Embryonic facial prominence (tissue), 1 donor: ENCODE measurements around the gene PPP2R2B.

Experiments used
- DNase-seq: peaks from one replicate; pipeline ENCODE4 v3.0.0-alpha.2; 2016; ENCODE audit errors: extremely low spot score

The PPP2R2B gene

DNA sequence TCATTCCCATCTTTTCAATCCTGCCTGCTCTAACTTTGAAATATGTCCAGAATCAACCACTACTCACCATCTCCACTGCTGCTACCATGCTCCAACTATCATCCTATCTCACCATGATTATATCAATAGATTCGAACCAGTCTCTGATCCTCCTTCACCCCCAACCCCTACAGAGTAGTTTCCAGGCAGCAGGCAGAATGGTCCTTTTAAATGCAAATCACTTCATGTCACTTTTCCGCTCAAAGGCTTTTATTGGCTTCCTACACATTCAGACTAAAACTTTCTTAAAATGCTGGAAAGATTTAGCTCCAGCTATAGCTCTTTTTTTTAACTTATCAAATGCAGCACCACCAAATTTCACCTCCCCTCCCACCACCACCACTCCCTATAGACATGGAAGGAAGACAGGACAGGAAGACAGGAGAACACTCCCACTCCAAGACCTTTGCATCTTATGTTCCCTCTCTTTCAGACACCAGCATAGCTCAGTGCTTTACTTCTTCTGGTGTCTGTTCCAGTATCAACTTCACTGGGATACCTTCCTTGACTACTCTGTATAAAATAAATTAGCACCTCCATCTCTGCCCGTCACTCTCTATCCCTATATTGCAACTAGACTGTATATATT lies 9.9 kb upstream of the PPP2R2B start:
- DNase-seq: no peak

- no peak for DNase-seq
Measured at GRCh38 chr5:146884066-146884626, 5.6 kb upstream of the PPP2R2B start.

DNA sequence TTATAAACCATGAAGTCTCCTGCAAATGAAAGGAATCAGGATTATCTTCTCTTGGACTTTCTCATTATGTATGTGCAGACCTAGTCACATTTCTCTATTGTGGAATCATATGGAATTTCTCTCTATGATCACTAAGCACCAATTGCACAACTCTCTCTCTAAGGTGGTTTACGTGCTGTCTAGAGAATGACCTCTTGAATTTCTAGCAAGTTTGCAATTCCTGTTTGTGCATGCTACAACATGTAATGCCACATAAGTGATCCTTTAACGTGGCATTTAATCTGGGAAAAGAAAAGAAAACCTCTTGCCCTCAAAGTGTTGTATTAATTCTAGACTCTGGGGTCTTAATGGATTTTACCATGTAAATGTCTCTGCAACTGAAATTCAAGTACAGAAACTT lies 5.0 kb upstream of the PPP2R2B start:
- DNase-seq: no peak

DNA sequence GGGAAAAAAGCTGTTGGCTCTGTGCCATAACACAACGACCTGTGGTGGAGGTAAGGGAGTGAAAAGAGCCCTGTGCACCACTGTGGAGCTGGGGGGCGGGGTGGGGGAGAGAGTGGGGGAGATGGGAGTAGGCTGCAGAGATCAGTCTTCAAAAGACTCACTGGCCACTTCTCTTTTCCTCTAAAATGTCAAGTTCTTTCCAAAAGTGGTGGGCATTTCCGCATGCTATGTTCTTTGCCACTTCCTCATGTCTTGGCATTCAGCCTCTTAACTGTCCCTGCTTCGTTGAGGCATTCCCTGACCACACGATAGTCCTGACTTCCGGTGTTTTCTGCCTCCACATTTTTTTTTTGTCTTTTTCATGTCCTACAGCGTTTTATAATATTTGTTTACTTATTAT lies 2.4 kb upstream of the PPP2R2B start:
- DNase-seq: no peak

DNA sequence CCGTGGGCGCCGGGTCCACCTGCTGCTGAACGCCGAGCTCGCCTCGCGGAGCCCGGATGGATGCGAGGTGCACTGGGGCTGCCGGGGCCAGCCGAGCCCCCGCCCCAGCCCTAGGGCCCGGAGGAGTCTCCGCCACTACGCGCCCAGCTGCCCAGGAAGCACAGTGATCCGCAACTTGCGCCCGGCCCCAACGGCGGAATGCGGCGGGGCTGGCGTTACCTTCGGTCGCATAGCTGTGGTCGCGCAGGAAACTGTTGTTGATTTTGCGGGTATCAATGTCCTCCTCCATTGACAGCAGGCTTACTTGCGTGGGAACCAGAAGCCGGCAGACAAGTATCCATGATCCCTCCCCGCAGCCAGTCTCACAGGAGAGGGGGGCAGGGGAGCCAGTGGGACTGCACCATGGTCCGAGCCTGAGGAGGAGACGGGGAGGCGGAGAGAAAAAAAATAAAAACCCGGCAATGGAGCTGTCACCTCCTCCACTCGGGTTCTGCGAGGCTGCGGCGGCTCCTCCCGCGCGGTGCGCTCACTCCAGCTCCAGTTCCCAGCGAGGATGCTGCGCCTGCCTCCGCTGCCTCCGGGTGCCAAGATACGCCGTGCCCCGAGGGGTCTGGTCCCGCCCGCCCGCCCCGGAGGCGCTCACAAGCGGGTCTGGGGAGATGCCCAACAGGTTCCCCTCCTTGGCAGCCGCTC lies 628 bp downstream of the PPP2R2B start:
- no peak for DNase-seq

- no peak for DNase-seq
Measured at GRCh38 chr5:146877178-146877681, 1.3 kb downstream of the PPP2R2B start.

GRCh38 chr5:146873186-146873917 lies 5.2 kb downstream of the PPP2R2B start:
- no peak for DNase-seq

DNA sequence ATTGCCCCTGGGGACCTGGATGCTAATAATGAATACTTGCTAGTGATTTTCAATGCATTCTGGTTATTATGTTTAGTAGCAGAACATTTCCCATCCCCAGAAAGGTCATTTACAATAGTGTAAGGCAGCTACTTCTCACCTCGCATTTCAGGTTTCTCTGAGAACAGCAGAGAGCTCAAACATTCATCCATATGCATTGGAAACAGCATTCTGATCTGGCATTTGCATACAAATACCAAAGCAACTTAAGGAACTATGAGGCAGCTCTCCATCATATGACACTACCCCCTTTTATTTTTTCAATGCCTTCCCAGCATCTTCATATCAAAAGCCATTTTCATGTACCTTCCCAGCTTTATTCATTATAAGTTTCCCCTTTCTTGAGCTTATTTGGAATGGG lies 6.4 kb downstream of the PPP2R2B start:
- DNase-seq: no peak

DNA sequence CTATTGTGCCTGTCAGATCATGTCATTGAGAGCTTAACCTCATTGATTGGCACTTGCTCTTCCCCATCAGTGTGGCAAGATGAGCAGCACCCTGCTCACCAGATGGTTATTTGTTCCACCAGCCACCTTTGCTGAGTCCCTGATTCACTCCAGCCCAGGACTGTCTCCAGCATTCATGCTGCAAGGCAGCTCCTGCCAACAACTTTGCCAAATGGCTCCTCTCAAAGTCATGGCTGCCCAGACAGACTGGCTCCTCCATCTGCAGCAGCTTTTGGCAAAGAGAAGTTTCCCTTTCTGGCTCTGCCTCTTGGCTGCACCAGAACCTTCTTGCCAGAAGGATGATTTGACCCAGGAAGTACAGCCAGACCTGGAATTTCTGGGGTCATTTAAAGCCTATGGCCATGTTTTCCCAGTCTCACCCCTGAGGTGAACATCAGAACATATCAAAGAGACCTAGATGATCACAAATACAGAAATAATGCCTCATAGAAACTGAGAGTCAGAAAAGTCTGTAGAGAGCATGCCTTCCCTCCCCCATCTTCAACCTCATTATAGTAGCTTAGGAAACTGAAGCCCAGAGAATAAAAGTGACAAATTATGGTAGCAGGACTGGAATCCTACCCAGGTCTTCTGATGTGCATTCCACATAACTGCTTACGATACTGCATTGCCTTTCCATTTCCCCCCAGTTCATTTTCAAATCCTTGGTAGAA lies 10.4 kb downstream of the PPP2R2B start:
- no peak for DNase-seq

DNA sequence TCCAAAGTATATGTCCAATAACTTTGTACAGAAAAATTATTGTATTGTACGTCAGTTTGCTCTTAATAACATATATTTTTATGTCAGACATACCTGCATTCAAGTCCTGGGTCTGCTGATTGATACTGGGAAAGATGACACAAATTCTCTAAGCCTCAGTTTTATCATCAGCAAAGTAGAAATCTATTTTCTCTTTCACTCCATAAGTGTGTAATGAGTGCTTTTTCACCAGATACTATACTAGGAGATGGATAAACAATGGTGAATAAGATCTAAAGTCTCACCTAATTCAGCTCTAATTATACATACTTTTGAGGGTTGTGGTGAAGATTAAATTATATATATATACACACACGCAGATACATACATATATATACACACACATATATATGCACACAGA lies 12.3 kb downstream of the PPP2R2B start:
- no peak for DNase-seq

DNA sequence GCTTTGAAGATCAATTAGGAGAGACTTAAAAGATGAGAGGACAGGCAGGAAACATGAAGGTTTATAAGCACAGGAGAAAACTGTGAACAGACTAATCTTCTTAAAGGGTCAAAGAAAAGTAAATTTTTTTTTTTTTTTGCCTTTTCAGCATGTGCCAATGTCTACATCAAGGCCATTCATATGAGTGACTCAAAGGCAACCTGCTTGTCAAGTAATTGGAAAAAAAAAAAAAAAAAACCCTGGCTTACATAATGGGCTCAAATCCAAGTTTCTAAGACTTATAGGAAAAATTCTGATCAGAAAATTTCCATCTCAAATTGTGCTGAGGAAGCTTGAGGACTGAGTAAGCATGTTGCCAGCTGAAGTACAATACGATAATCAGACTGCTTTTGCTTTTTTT lies 15.9 kb downstream of the PPP2R2B start:
- DNase-seq: no peak

DNA sequence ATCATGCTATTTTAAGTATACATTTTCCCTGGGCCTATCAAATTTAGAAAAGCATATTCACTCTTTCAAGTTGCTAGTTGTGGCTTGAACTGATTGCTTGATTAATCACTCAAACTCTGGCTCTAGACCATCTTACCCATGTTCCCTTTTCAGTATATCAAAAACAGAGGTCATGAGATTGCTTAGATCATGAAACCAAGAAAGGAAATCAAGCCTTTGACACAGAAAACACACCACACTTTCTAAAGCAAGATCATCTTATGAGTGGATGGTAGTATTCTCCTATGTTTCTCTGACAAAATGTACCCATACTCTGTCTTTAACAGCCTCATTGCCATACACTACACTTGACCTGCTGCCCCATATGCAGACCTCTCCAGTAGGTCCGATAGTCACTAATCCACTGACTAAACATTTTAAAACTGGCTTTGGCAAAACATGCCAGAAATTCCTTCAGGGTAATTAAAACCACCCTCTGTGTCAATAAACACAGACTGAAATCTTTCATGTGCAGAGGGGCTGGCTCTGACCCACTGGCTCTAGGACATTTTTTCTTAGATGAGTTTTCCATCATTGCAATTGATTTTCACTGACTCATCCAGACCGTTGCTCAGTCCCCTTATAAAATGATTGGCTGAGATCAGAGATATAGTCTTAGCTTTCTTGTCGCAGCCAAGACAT lies 18.2 kb downstream of the PPP2R2B start:
- DNase-seq: no peak

- DNase-seq: no peak
Measured at GRCh38 chr5:146852089-146852488, 26.5 kb downstream of the PPP2R2B start.

- DNase-seq: no peak
Measured at GRCh38 chr5:146851133-146851532, 27.4 kb downstream of the PPP2R2B start.

DNA sequence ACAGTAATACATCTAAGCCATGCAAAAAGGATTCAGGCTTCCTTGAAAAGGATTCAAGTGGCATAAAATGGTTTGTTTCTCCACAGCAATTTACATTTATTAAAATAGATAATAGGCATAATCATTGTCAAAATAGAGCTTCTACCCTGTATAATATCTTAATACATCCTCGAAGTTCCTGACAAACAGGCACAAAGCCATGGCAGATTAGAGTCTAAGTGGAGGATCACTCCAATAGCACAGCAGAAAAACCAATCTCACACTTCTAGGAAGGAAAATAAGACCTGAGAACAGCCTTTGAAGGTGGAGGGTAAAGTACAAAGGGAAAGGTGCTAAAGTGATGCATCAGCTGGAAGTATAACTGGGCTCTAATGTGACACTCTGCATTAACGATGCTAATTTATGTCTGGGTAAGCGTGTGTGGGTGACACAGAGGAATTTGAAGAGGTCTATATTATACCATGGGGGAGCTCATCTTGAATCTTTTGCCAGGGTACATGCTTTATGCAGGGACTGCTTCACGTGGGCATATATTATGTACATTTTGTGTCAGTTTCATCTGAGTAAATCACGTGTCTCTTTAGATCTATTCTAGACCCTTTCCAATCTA lies 28.8 kb downstream of the PPP2R2B start:
- DNase-seq: no peak

GRCh38 chr5:146848133-146848532 lies 30.4 kb downstream of the PPP2R2B start:
- no peak for DNase-seq

DNA sequence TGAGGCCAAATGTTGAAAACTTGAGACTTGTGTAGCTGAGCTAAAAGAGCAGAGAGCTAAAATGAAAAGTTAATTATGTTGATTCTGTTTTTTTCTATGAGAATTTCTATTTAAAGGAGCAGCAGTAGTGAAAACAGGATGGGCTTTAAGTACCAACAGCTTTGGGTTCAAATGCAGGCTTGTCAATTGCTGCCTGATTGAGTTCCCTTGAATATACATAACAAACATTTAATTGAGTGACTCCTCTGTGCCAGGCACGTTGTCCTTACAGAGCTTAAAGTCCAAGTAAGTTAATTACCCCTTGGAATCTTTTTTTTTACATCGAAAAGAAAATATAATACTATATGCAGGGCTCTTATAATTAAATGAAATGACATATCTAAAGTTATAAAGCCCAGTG lies 38.5 kb downstream of the PPP2R2B start:
- DNase-seq: no peak

DNA sequence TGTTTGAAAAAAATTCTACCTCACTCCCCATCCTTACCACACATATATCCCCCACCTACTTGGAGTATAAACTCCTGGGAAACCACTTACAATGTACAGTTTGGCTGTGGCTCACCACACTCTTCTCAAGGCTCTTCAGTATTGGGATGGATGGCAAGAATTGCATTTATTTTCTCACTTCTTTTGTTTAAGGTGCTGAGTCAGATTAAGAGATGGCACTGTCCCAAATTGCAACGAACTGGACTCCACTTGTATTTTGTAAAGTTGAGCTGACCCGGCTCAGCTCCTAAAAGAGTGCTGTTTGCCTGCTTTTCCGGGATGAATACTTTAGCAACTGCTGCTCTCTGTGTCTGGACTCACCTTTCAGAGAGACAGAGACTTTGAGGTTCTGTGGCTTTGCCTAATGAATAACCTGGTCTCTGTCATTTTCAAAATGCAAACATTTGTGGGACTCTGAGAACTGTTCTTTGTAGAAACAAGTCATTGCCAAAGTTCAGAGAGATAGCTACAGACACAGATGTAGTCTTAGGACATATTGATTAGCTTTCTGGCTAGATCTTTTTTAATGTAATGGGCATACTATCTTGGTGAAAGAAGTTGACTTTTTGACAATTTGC lies 42.2 kb downstream of the PPP2R2B start:
- no peak for DNase-seq

- no peak for DNase-seq
Measured at GRCh38 chr5:146832985-146833732, 45.4 kb downstream of the PPP2R2B start.

GRCh38 chr5:146828385-146828784 lies 50.2 kb downstream of the PPP2R2B start:
- DNase-seq: no peak
